NCI-H2196 treated with DMSO at 0.1 percent for 48 hours (cell line): ENCODE data around the gene RABGAP1L.
"Not testable (repeated sequence)": the region's sequence is repeated elsewhere in the genome, so short reads cannot be mapped to it uniquely, and the experiment has no call there.

Experiments used
- DNase-seq: peaks from one replicate; lab custom pipeline; 2025; ENCODE audit not compliant: unreplicated experiment; lab: John Stamatoyannopoulos, UW

The RABGAP1L gene

GRCh38 chr1:174700314-174700713, 541.0 kb downstream of the RABGAP1L start:
- DNase-seq, result no peak

GRCh38 chr1:174700775-174701174, 541.5 kb downstream of the RABGAP1L start:
- no peak for DNase-seq

GRCh38 chr1:174701565-174701964, 542.2 kb downstream of the RABGAP1L start:
- DNase-seq, result no peak

GRCh38 chr1:174702011-174702410, 542.7 kb downstream of the RABGAP1L start:
- DNase-seq, result no peak

- DNase-seq, result no peak
These were observed 544.0 kb downstream of the RABGAP1L start for GRCh38 chr1:174703309-174703708.

GRCh38 chr1:174704300-174704699, 545.0 kb downstream of the RABGAP1L start:
- no peak for DNase-seq

GRCh38 chr1:174710868-174711845, 551.8 kb downstream of the RABGAP1L start:
- no peak for DNase-seq

- not testable (repeated sequence) for DNase-seq
These were observed 552.5 kb downstream of the RABGAP1L start for GRCh38 chr1:174711848-174712247.

GRCh38 chr1:174712541-174712940, 553.2 kb downstream of the RABGAP1L start:
- DNase-seq, result no peak

GRCh38 chr1:174713796-174714195, 554.5 kb downstream of the RABGAP1L start:
- no peak for DNase-seq

GRCh38 chr1:174719194-174719593, 559.9 kb downstream of the RABGAP1L start:
- DNase-seq, result no peak

GRCh38 chr1:174720618-174721017, 561.3 kb downstream of the RABGAP1L start:
- no peak for DNase-seq

GRCh38 chr1:174721246-174721645, 561.9 kb downstream of the RABGAP1L start:
- no peak for DNase-seq

GRCh38 chr1:174723816-174724215, 564.5 kb downstream of the RABGAP1L start:
- DNase-seq, result no peak

- no peak for DNase-seq
These were observed 564.9 kb downstream of the RABGAP1L start for GRCh38 chr1:174724219-174724618.

- no peak for DNase-seq
These were observed 567.0 kb downstream of the RABGAP1L start for GRCh38 chr1:174726167-174726879.

- no peak for DNase-seq
These were observed 567.7 kb downstream of the RABGAP1L start for GRCh38 chr1:174726880-174727585.

- DNase-seq, result no peak
These were observed 575.0 kb downstream of the RABGAP1L start for GRCh38 chr1:174734270-174734669.

- DNase-seq, result no peak
These were observed 577.5 kb downstream of the RABGAP1L start for GRCh38 chr1:174736831-174737230.

- DNase-seq, result no peak
These were observed 581.1 kb downstream of the RABGAP1L start for GRCh38 chr1:174740249-174740968.
